Duodenal mucosa (tissue), 2 donors: Measurements from ENCODE around the gene MYO1G.

Experiments
- H3K27ac ChIP-seq: one replicate; pipeline ENCODE4 v1.7.0; 2013; ENCODE audit warnings: low read depth, low read length
- H3K27me3 ChIP-seq, 2 donors: one replicate each; pipeline ENCODE4 v1.7.0; 2013; ENCODE audit warnings: low read length in 2 of 2, control low read depth in 1 of 2; ENCODE audit not compliant: insufficient read depth in 2 of 2, control insufficient read depth in 1 of 2
- H3K36me3 ChIP-seq, 2 donors: one replicate each; pipeline ENCODE4 v1.7.0; 2013; ENCODE audit warnings: low read length in 2 of 2, control low read depth in 1 of 2; ENCODE audit not compliant: insufficient read depth in 2 of 2, control insufficient read depth in 1 of 2
- H3K4me1 ChIP-seq, 2 donors: one replicate each; pipeline ENCODE4 v1.7.0; 2013; ENCODE audit warnings: low read length in 2 of 2, control low read depth in 1 of 2; ENCODE audit not compliant: insufficient read depth in 2 of 2, control insufficient read depth in 1 of 2
- H3K4me3 ChIP-seq, 2 donors: one replicate each; pipeline ENCODE4 v1.7.0; 2013; ENCODE audit warnings: low read length in 2 of 2, low read depth in 1 of 2
- H3K9ac ChIP-seq, 2 donors: one replicate each; pipeline ENCODE4 v1.7.0; 2013; ENCODE audit warnings: low read length in 2 of 2, low read depth in 1 of 2
- H3K9me3 ChIP-seq, 2 donors: one replicate each; pipeline ENCODE4 v1.7.0; 2013; ENCODE audit warnings: low read length in 2 of 2, control low read depth in 1 of 2; ENCODE audit not compliant: control insufficient read depth in 1 of 2

MYO1G gene

GRCh38 chr7:45017253-45017652, 38.4 kb upstream of the MYO1G start:
- H3K4me3 ChIP-seq, result no peak overlapping the region
- H3K27me3 ChIP-seq, result no peaks in the 10 kb centered on the region
- H3K9ac ChIP-seq, result no peak overlapping the region
- peaks cover 0 to 3% of the 10 kb centered on the region in 2 donors for H3K4me1 ChIP-seq
- no peak overlapping the region for H3K27ac ChIP-seq
- no peaks in the 10 kb centered on the region for H3K9me3 ChIP-seq
- H3K36me3 ChIP-seq, result no peaks in the 10 kb centered on the region

- Histone ChIP-seq H3K9ac (no peak overlapping the region), H3K4me1 (peaks cover 0 to 3% of the 10 kb centered on the region in 2 donors), H3K9me3 (no peaks in the 10 kb centered on the region)
Observed at GRCh38 chr7:45015313-45015712, 36.5 kb upstream of the MYO1G start.

DNA sequence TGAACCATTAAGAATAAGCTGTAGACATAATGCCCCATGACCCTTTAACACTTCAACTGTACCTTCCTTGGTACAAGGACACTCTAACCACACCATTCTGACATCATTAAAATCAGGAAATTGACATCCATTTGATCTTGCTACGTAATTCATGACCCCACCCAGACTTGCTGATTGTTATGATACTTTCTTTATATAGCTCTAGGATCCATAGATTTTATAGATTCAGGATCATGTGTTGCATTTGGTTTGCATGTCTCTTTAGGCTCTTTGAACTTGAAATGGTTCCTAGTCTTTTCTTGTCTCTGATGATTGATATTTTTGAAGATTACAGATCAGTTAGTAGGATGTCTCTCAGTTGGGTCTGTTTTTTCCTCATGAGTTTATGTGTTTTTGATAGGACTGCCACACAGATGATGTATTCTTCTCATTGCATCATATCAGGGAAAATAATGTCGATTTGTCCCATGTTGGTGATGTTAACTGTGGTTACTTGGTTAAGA, 34.7 kb upstream of the MYO1G start:
- Histone ChIP-seq H3K4me1 (peaks cover 0 to 3% of the 10 kb centered on the region in 2 donors), H3K27ac (no peak overlapping the region), H3K9ac (no peak overlapping the region), H3K4me3 (no peak overlapping the region), H3K9me3 (no peaks in the 10 kb centered on the region), H3K27me3 (no peaks in the 10 kb centered on the region), H3K36me3 (no peaks in the 10 kb centered on the region)

More at GRCh38 chr7:45015313-45015712, 36.5 kb upstream of the MYO1G start:
- Histone ChIP-seq H3K36me3 (no peaks in the 10 kb centered on the region), H3K27ac (no peak overlapping the region), H3K27me3 (no peaks in the 10 kb centered on the region), H3K4me3 (no peak overlapping the region)

GRCh38 chr7:45007571-45008328, 28.9 kb upstream of the MYO1G start:
- H3K27me3 ChIP-seq, result no peaks in the 10 kb centered on the region
- peaks cover 0 to 3% of the 10 kb centered on the region in 2 donors for H3K36me3 ChIP-seq
- no peaks in the 10 kb centered on the region for H3K4me1 ChIP-seq
- H3K27ac ChIP-seq, result no peak overlapping the region
- H3K9ac ChIP-seq, result no peak overlapping the region
- no peaks in the 10 kb centered on the region for H3K9me3 ChIP-seq
- H3K4me3 ChIP-seq, result no peak overlapping the region

- Histone ChIP-seq H3K27me3 (no peaks in the 10 kb centered on the region), H3K27ac (no peak overlapping the region), H3K36me3 (peaks cover 0 to 3% of the 10 kb centered on the region in 2 donors), H3K9me3 (no peaks in the 10 kb centered on the region), H3K4me3 (no peak overlapping the region), H3K4me1 (no peaks in the 10 kb centered on the region), H3K9ac (no peak overlapping the region)
Observed at GRCh38 chr7:45007106-45007505, 28.3 kb upstream of the MYO1G start.

GRCh38 chr7:45003789-45004188, 25.0 kb upstream of the MYO1G start:
- Histone ChIP-seq H3K36me3 (peaks cover 0 to 3% of the 10 kb centered on the region in 2 donors), H3K27me3 (no peaks in the 10 kb centered on the region), H3K4me3 (no peak overlapping the region), H3K4me1 (peaks cover 13% of the 10 kb centered on the region in 2 donors), H3K27ac (no peak overlapping the region), H3K9me3 (no peaks in the 10 kb centered on the region), H3K9ac (no peak overlapping the region)

- H3K9me3 ChIP-seq, result no peaks in the 10 kb centered on the region
- no peak overlapping the region for H3K9ac ChIP-seq
- peaks cover 17 to 20% of the 10 kb centered on the region in 2 donors for H3K4me1 ChIP-seq
- H3K27ac ChIP-seq, result no peak overlapping the region
- no peaks in the 10 kb centered on the region for H3K27me3 ChIP-seq
- H3K36me3 ChIP-seq, result peaks cover 0 to 3% of the 10 kb centered on the region in 2 donors
- peak overlapping the region; percentile 89 to 98 for H3K4me3 ChIP-seq
Observed at GRCh38 chr7:45001826-45002225, 23.0 kb upstream of the MYO1G start.

- H3K4me1 ChIP-seq, result peaks cover 17 to 20% of the 10 kb centered on the region in 2 donors
- H3K9me3 ChIP-seq, result no peaks in the 10 kb centered on the region
- peak overlapping the region; percentile 89 to 98 for H3K4me3 ChIP-seq
- H3K9ac ChIP-seq, result peak overlapping the region; percentile 87 to 90
- H3K36me3 ChIP-seq, result peaks cover 0 to 3% of the 10 kb centered on the region in 2 donors
- no peak overlapping the region for H3K27ac ChIP-seq
- no peaks in the 10 kb centered on the region for H3K27me3 ChIP-seq
Observed at GRCh38 chr7:45001138-45001694, 22.4 kb upstream of the MYO1G start.

GRCh38 chr7:45000093-45001032, 21.5 kb upstream of the MYO1G start, which contains the start of gene CCM2:
TSS of gene CCM2 (plus strand) at chr7:45000201. CDS start at chr7:45000334, 133 bp downstream.
- no peaks in the 10 kb centered on the region for H3K36me3 ChIP-seq
- H3K9ac ChIP-seq, result peak within 1 kb of the TSS; percentile 87 to 90
- peak within 1 kb of the TSS; percentile 90 to 98 for H3K4me3 ChIP-seq
- H3K4me1 ChIP-seq, result peaks cover 17 to 20% of the 10 kb centered on the region in 2 donors
- H3K9me3 ChIP-seq, result no peaks in the 10 kb centered on the region
- H3K27ac ChIP-seq, result peak within 1 kb of the TSS; percentile 81
- H3K27me3 ChIP-seq, result no peaks in the 10 kb centered on the region
